DMS114 treated with DMSO at 0.1 percent for 48 hours (cell line): Measurements from ENCODE around the gene ZNF25.
"Not testable (repeated sequence)": the region's sequence is repeated elsewhere in the genome, so short reads cannot be mapped to it uniquely, and the experiment has no call there.

Experiments used
- DNase-seq: peaks from one replicate; lab custom pipeline; 2025; ENCODE audit not compliant: unreplicated experiment; lab: John Stamatoyannopoulos, UW

Gene ZNF25

DNA sequence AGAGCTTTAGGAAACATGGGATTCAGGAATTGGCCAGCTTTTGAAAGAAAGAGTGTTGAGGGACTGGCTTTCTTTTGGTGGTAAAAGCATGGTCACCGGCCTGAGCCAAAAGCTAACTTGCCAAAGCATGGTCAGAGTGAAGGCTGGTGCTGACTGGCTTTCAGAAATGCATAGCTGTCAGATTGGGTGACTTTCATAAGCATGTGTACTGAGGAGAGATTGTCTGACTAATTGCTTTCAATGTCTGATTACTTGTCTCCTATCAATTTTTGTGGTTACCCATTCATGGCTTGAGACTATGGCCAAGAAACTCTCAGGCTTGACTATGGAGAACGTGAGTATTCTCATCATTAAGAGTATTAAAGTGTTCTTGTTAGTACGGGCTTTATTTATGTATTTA lies 28.2 kb downstream of the ZNF25 start:
- DNase-seq = no peak

DNA sequence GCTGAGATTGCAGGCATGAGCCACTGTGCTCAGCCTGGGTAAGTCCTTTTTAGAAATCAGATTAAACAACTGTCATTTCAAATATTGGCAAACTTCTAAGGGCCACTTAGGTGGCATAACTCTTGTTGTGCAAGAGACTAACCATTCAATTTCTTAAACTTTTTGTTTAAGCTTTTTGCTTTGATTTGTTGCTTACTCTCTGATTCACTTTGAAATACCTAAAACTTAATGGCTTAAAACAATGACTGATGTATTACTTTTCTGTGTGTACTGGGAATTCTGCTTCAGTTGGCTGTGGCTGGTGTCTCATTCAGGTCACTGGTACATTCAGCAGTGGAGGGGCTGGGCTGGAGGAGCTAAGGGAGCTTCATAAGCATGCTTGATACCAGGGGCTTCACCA lies 28.9 kb downstream of the ZNF25 start:
- DNase-seq = no peak

DNA sequence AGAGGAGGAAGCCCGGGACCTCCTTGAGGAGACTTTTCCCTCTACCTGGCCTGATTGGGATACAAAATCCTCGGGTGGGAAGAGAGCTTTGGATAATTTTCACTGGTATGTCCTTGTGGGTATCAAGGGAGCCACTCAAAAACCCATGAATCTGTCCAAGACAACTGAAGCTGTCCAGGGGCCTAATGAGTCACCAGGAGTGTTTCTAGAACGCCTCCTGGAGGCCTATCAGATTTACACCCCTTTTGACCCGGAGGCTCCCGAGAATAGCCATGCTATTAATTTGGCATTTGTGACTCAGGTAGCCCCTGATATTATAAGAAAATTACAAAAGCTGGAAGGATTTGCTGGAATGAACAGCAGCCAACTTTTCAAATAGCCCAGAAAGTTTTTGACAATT lies 38.6 kb downstream of the ZNF25 start:
- DNase-seq = no peak

DNA sequence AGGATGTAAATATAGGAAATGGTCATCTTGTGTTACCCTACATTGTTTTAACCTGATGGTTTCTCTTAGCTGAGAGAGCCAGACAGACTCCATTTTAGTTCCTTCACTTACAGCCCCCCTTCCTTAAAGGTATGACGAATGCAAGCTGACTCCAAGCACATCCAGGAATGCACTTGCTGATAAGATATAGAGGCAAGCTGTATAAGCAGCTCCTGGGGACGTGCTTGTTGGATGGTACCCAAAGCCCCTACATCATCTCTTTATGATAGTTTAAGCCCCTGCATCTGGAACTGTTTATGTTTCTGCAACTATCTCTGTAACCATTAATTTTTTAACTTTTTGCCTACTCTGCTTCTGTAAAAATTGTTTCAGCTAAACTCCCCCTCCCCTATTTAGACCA lies 41.7 kb downstream of the ZNF25 start:
- DNase-seq = no peak

DNA sequence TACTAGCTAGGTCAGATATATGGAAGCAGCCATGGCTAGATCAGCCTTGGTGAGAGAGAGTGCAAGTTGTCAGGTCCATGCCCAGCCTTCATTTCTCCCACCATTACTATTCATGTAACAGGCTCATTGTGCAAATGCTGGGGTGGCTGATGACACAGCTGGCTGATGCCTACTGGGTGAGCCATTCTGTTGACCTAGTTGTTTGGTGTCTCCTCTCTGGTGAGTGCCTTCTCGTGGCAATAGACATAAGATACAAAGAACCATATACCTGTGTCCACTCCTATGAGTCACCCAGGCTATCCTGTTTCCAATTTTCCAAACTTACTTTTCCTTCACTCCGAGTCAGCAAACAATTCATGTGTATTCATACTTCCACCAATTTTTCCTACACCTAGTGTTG lies 46.0 kb downstream of the ZNF25 start:
- no peak for DNase-seq

DNA sequence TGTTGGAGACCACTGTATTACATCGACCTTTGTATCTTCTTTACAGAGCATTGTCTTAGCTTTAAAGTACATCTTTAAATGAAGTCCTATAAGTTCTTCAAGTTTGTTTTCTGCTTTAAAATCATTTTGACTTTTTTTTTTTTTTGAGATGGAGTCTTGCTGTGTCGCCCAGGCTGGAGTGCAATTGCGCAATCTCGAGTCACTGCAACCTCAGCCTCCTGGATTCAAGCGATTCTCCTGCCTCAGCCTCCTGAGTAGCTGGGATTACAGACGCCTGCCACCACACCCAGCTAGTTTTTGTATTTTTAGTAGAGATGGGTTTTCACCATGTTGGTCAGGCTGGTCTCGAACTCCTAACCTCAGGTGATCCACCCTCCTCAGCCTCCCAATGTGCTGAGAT lies 68.3 kb downstream of the ZNF25 start:
- DNase-seq = not testable (repeated sequence)

DNA sequence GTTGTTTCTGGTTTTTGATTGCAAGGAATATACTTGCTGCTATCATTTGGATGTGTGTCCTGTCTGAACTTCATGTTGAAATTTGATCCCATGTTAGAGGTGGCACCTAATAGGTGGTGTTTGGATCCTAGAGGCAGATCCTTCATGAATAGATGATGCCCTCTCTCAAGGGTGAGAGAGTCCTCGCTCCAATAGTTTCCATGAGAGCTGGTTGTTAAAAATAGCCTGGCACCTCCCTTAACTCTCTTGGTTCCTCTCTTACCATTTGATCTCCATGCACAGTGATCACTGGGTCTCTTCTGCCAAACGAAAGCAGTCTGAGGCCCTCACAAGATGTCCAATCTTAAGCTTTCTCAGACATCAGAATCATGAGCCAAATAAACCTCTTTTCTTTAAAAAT lies 70.1 kb downstream of the ZNF25 start:
- no peak for DNase-seq
